Ishikawa (cell line): Measurements from ENCODE around the gene STX8.

Experiments
- CREB1 ChIP-seq: IDR thresholded peaks from 2 replicates; pipeline ENCODE4 v1.6.1; 2012; ENCODE audit warnings: low read depth
- EGR1 ChIP-seq: IDR thresholded peaks from 2 replicates; pipeline ENCODE4 v1.6.1; 2012
- FOXM1 ChIP-seq: IDR thresholded peaks from 2 replicates; pipeline ENCODE4 v1.6.1; 2012; ENCODE audit warnings: low read depth, borderline replicate concordance
- TAF1 ChIP-seq: IDR thresholded peaks from 2 replicates; pipeline ENCODE4 v1.6.1; 2012; ENCODE audit warnings: low read depth, mild to moderate bottlenecking

DNA sequence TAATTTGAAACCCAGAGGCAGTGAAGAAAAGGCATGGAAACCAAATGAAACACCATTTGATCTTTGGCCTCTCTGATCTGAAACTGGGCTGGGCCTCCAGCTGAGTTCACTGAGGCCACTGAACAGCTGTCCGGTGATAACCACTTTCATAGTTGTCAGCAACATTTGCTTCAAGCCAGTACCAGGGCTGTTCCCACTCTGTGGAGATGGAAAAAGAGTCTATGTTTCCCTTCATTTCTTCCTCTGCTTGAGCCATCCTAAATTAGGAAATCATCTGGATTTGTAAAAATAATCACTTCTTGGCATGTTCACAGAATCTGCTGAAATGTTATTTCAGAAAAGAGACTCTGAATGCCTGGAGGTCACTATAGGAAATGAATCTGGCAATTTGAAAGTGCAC is 119.3 kb downstream of the STX8 start:
- TF ChIP-seq FOXM1 (no peak), CREB1 (no peak), TAF1 (no peak), EGR1 (no peak)
